HG03469 (cell line): ENCODE measurements around the gene RMC1.
"Not testable (repeated sequence)": the region's sequence is repeated elsewhere in the genome, so short reads cannot be mapped to it uniquely, and the experiment has no call there.

ENCODE experiments used
- ATAC-seq: cut with Tn5 transposase; IDR thresholded peaks from one replicate; pipeline ENCODE4 v1.9.1; 2021; ENCODE audit warnings: mild to moderate bottlenecking, moderate library complexity, moderate number of reproducible peaks; ENCODE audit not compliant: unreplicated experiment

RMC1 gene

DNA sequence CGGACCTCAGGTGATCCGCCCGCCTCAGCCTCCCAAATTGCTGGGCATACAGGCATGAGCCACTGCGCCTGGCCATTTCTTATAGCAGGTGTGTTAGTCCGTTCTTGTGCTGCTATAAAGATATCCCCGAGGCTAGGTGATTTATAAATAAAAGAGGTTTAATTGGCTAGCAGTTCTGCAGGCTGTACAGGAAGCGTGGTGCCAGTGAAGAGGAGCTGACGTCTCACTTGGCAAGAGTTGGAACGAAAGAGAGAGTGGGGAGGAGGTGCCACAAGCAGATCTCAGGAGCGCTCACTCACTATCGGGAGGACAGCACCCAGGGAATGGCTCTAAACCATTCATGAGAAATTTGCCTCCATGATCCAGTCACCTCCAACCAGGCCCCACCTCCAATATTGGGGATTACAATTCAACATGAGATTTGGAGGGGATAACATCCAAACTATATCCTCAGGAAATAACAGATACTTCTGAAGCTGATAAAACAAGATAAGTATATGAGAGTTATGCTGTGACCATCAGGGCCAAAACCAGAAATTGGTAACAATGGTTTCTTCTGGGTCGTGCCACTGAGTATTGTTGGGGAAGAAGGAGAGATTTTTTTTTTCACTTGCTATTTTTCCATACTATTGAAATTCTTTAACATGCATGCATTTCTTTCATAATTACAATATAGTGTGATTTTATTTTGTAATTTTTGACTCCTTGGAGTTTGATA is 7.4 kb upstream of the RMC1 start:
- no peak for ATAC-seq

GRCh38 chr18:23498117-23498516 is 5.2 kb upstream of the RMC1 start:
- ATAC-seq: no peak

- no peak for ATAC-seq
Observed at GRCh38 chr18:23498877-23499276, 4.4 kb upstream of the RMC1 start.

- no peak for ATAC-seq
Observed at GRCh38 chr18:23499291-23499781, 4.0 kb upstream of the RMC1 start.

- ATAC-seq: no peak
Observed at GRCh38 chr18:23501626-23502025, 1.7 kb upstream of the RMC1 start.

GRCh38 chr18:23502516-23503037 is 734 bp upstream of the RMC1 start:
- ATAC-seq: no peak

DNA sequence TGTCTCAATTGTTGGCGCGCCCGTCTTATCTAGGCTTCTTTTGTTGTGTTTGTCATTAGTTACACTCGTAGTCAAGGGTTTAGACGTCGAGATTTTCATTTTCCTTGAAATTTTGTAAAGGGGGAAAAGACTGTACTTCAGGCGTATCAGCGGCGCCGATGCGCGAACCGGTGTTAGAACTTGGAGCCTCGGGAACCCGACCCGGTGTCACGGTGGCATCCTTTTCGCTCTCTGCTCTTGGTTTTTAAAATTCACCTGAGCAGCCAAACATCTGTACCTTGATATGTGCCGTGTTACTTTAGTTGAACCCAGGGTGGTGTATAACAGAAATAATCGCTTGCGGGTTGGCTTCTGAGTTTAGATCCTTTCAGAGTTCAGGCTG is 643 bp downstream of the RMC1 start:
- ATAC-seq: no peak

- ATAC-seq: peak; percentile 41
Observed at GRCh38 chr18:23504720-23505119, 1.4 kb downstream of the RMC1 start.

DNA sequence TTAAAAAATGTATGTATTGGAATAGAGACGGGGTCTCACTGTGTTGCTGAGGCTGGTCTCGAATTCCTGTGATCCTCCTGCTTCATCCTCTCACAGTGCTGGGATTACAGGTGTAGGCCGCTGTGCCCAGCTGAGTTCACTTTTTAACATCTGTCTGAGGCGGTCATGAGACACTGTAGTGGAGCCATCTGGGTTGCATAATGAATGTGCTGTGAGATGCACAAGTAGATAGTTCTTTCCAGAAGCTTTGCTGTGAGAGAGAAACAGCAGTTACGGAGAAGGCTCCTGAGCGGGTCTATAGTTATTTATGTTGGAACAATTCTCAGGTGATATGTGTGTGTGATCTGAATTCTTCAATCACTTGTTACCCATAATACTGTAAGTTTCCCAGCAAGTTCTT is 3.1 kb downstream of the RMC1 start:
- ATAC-seq: no peak

GRCh38 chr18:23510923-23511322 is 7.6 kb downstream of the RMC1 start:
- not testable (repeated sequence) for ATAC-seq

- ATAC-seq: not testable (repeated sequence)
Observed at GRCh38 chr18:23512216-23512615, 8.9 kb downstream of the RMC1 start.

GRCh38 chr18:23512641-23513040 is 9.3 kb downstream of the RMC1 start:
- no peak for ATAC-seq

- peak; percentile 81 for ATAC-seq
Observed at GRCh38 chr18:23515911-23516546, 12.7 kb downstream of the RMC1 start.

DNA sequence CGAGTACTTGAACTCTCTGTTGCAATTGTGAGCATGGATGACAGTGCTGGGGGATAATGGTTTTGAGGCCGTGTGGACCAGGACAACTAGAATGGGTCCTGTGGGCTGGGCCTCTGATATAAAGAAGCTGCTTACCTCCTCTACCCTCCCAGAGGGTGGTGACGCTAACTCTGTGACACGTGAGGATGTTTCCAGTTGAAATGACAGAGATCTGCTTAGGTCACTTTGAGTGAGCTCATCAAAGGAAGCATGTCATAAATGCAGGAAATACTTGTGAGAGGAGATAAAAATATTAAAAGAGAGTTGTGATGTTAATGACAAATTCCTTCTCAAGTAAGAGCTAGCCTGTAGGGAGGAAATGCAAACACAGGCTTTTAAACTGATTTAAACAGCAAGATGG is 16.4 kb downstream of the RMC1 start:
- ATAC-seq: no peak

DNA sequence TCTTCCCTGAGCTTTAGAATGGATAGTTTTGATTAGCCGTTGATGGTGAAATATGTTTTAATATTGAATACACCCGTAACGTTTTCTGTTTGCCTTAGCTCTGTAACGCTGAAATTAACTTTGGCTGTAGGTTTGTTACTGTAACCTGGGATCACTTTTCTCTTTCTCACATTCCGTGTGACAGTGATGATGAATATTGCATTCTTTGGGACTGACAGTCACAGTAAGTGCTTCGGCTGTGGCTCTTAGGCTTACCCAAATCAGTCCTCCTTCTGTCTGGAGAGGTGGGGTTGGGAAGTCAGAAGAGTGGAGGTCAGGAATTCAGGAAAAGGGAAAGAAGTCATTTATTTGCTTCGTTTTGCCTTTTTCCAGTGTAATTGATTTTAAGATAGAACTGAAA is 18.0 kb downstream of the RMC1 start:
- ATAC-seq: no peak

DNA sequence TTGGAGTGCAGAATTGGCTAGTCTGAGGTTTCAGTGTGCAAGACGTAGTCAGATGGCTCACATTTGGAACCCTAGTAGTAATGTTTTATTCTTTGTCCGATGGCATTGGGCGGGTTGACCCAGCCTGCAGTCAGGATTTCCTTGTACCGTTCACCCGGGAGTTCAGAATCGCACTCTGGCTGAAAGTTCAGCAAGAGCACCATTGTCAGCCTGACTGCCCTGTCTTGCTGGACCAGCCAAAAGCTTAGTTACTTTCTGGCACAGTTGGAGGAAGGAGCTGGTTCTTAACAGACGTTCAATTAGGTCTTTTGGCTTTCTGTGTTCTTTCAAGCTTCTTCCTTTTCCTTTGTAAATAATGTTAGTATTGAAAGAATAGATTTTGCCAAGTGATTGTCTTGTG is 18.6 kb downstream of the RMC1 start:
- no peak for ATAC-seq

DNA sequence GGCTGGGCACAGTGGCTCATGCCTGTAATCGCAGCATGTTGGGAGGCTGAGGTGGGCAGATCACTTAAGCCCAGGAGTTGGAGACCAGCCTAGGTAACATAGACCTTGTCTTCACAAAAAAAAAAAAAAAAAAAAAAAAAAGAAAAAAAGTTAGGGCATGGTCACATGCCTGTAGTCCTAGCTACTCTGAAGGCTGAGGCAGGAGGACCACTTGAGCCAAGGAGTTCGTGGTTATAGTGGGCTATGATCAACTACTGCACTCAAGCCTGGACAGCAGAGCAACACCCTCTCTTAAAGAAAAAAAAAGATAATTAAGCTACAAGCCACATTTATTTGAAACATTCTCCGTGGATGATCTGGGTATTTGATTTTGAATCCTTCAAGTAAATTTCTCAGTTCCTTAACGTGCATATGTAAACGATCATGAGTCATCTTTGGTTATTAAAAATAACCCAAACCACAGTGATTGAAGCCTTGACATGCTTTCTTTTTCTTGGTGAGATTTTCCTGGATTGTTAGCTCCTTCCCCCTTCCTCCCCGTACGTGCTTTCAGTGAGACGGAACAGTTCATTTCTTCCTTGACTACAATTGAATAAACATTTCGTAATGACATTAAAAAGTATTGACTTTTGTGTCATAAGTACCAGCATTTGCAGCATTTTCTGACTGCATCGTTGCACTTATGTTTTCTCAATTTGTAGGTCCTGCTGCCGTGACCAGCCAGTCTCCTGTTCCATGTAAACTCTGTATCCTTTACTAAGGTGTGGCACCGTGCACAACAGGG is 20.3 kb downstream of the RMC1 start:
- no peak for ATAC-seq

- ATAC-seq: no peak
Observed at GRCh38 chr18:23524213-23524707, 20.9 kb downstream of the RMC1 start.

- ATAC-seq: no peak
Observed at GRCh38 chr18:23526501-23527063, 23.3 kb downstream of the RMC1 start.

DNA sequence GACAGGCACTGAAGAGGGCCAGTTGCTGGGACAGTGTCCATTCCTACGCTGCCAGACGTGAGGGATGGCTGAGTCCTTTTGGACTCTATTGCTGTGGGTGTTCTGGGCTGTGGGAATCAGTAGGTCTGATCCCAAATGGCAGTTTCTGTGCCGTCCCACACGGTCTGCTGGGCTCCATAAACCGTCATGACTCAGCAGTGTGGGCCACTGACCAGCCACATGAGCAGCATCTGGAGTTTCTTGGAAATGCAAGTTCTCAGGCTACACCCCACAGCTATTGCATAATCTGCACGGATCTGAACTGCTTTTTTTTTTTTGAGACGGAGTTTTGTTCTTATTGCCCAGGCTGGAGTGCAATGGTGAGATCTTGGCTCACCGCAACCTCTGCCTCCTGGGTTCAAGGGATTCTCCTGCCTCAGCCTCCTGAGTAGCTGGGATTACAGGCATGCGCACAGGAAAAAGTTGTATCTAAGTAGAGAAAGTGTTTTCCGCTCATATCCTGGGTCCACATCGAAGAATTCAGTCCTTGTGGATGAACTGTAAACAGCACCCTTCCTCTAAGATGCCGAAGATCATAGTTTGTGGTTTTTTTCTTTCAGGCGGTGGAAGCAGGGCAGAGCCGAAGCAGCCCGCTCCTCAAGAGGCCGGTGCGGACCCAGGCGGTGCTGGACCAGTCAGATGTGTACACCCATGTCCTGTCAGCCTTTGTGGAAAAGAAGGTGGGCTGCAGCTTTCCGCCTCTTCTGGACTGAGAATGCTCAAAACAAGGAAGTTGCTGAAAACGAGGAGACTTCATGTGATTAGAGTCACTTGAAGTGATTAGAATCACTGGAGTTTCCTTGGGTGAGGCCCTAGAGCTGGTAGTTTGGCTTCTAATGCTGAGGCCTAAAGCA is 25.5 kb downstream of the RMC1 start:
- no peak for ATAC-seq
